ENCODE results near the gene ARCN1.
"Not testable (repeated sequence)": the region's sequence is repeated elsewhere in the genome, so short reads cannot be mapped to it uniquely, and the experiment has no call there.

- TF ChIP-seq U2AF2 (optimal IDR thresholded peaks at IDR 0.05; ENCODE audit: low read depth, low read length); SAP30 (IDR thresholded peaks at IDR 0.05; ENCODE audit: borderline replicate concordance, insufficient read depth, low read depth, low read length, poor library complexity, severe bottlenecking); E2F5 (CRISPR knock-in tag; IDR thresholded peaks at IDR 0.05); EZH2 (IDR thresholded peaks at IDR 0.05; ENCODE audit: borderline replicate concordance, low read depth, low read length); ZKSCAN8 (CRISPR knock-in tag; IDR thresholded peaks at IDR 0.05); MAZ (CRISPR knock-in tag; conservative IDR thresholded peaks at IDR 0.05 in 1 of 2, IDR thresholded peaks at IDR 0.05 in 1 of 2); ESRRA (IDR thresholded peaks at IDR 0.05; ENCODE audit: borderline replicate concordance, low read depth): not testable (repeated sequence)
- 0 out of 2 replicates have a peak, but pooled peaks have one; percentile 9 for TF ChIP-seq HDAC2 (IDR thresholded peaks at IDR 0.05)
Measured at GRCh38 chr11:118611433-118611795, 39.2 kb downstream of the ARCN1 start.

All from K562 (cell line).